Body of pancreas (tissue), 4 donors: ENCODE measurements around the gene HTT. TPM values are rescaled to one million over a fixed set of nuclear protein-coding genes. Genes with fewer than 3 reads are reported as not detected.

Experiments used
- ATAC-seq: fragments of 150-250 bp; one replicate; pipeline ENCODE4 v1.9.1; 2016
- DNase-seq, 4 donors: peaks; one replicate each; pipeline ENCODE4 v3.0.0-alpha.2; 2019
- H3K27ac ChIP-seq, 4 donors: fragments of 200-600 bp; sonication (generic); 1 replicate in 3 of 4; 2 replicates in 1 of 4; pipeline versions ENCODE4 v1.5.1 to v1.6.1; 2016 to 2019; ENCODE audit warnings: mild to moderate bottlenecking in 1 of 4, mixed read lengths in 1 of 4, moderate library complexity in 1 of 4
- H3K27me3 ChIP-seq, 2 donors: fragments of 200-600 bp; sonication (generic); one replicate each; pipeline ENCODE4 v1.6.0; 2016; ENCODE audit warnings: mild to moderate bottlenecking in 1 of 2
- H3K36me3 ChIP-seq, 2 donors: fragments of 200-600 bp; sonication (generic); replicated peaks in 1 of 2; 2 replicates each; pipeline ENCODE4 v1.5.1; 2016; ENCODE audit warnings: low read depth in 2 of 2; ENCODE audit not compliant: insufficient read depth in 1 of 2
- H3K4me1 ChIP-seq: fragments of 200-600 bp; sonication (generic); one replicate; pipeline ENCODE4 v1.6.0; 2016
- H3K4me3 ChIP-seq, 2 donors: fragments of 200-600 bp; sonication (generic); 1 replicate in 1 of 2; 2 replicates in 1 of 2; pipeline ENCODE4 v1.5.1; 2016 to 2019
- H3K9me3 ChIP-seq, 3 donors: fragments of 200-600 bp; sonication (generic); 1 replicate in 2 of 3; 2 replicates in 1 of 3; pipeline ENCODE4 v1.5.1; 2016
- POLR2A ChIP-seq, 3 donors: fragments of 450-650 bp; IDR thresholded peaks; one replicate each; pipeline ENCODE4 v1.6.1; 2016; ENCODE audit warnings: antibody characterized with exemption in 3 of 3, mild to moderate bottlenecking in 2 of 3
- WGBS, 2 donors: methylation state at CpG; one replicate each; pipeline ENCODE4 v1.1.5; 2017; 5-methylcytosine and 5-hydroxymethylcytosine counted together
- intact Hi-C: fragments of 100-400 bp; cut with DNase I; formaldehyde crosslinking; loops from one replicate; pipeline ENCODE4 v1.15.1; 2023
- total RNA-seq, 2 donors: library from RNA; depleted of rRNA; stranded (reverse); fragments of >200 nt; gene quantifications; one replicate each; pipeline ENCODE4 v1.1.0, GENCODE V29; 2016
- TF ChIP-seq, protein P1 (sequence below), 7 experiments: fragments of 450-650 bp in 4 of 7; fragments of 200-600 bp in 3 of 7; sonication (generic) in 3 of 7; IDR thresholded peaks; one replicate each; pipeline ENCODE4 v1.5.1; 2016 to 2019; ENCODE audit warnings: antibody characterized with exemption in 7 of 7

HTT gene
- total RNA-seq, 2 donors from 2014 or later, result 40.5 to 115 TPM

- WGBS, 2 donors, result 92% methylated on average over 14 of the region's 14 CpGs
- Histone ChIP-seq H3K36me3 (no peaks in the 10 kb centered on the region), H3K27ac (no peak overlapping the region), H3K4me1 (peaks cover 19% of the 10 kb centered on the region), H3K9me3 (no peaks in the 10 kb centered on the region), H3K27me3 (no peaks in the 10 kb centered on the region), H3K4me3 (no peak overlapping the region)
- ATAC-seq (no peak), DNase-seq (no peak)
- intact Hi-C loops, result no loop called here
- TF ChIP-seq POLR2A (IDR thresholded peaks at IDR 0.05), result no peak
- TF ChIP-seq, protein P1, sequence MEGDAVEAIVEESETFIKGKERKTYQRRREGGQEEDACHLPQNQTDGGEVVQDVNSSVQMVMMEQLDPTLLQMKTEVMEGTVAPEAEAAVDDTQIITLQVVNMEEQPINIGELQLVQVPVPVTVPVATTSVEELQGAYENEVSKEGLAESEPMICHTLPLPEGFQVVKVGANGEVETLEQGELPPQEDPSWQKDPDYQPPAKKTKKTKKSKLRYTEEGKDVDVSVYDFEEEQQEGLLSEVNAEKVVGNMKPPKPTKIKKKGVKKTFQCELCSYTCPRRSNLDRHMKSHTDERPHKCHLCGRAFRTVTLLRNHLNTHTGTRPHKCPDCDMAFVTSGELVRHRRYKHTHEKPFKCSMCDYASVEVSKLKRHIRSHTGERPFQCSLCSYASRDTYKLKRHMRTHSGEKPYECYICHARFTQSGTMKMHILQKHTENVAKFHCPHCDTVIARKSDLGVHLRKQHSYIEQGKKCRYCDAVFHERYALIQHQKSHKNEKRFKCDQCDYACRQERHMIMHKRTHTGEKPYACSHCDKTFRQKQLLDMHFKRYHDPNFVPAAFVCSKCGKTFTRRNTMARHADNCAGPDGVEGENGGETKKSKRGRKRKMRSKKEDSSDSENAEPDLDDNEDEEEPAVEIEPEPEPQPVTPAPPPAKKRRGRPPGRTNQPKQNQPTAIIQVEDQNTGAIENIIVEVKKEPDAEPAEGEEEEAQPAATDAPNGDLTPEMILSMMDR (IDR thresholded peaks at IDR 0.05), result no peak
Measured at GRCh38 chr4:3271131-3271530, 196.7 kb downstream of the HTT start.

DNA sequence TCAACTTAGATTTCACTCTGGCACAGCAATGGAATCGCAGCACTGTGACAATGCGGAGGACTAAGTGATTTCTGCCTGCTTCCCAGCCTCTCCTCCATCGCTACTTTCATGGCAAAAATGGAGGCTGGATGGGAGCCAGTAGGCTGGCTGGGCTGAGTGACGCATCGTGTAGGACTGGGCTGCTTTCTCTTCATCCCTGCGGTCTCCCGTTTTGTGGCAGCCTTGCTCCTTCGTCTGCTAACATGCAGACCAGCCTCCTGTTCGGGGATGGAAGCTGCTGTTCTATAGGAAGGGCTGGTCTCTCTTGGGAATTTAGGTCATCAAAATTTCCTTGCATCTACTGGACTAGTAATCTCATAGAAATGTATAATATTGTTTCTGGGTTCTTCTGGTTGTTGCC, 202.5 kb downstream of the HTT start:
- intact Hi-C loops, result no loop called here
- TF ChIP-seq, protein P1 (IDR thresholded peaks at IDR 0.05), result no peak
- TF ChIP-seq POLR2A (IDR thresholded peaks at IDR 0.05), result no peak
- Histone ChIP-seq H3K4me3 (no peak overlapping the region), H3K27me3 (no peaks in the 10 kb centered on the region), H3K4me1 (no peaks in the 10 kb centered on the region), H3K27ac (no peak overlapping the region), H3K36me3 (no peaks in the 10 kb centered on the region), H3K9me3 (no peaks in the 10 kb centered on the region)
- ATAC-seq (no peak), DNase-seq (no peak)
- WGBS, 2 donors, result 75 to 89% methylated on average over 9 of the region's 9 CpGs

DNA sequence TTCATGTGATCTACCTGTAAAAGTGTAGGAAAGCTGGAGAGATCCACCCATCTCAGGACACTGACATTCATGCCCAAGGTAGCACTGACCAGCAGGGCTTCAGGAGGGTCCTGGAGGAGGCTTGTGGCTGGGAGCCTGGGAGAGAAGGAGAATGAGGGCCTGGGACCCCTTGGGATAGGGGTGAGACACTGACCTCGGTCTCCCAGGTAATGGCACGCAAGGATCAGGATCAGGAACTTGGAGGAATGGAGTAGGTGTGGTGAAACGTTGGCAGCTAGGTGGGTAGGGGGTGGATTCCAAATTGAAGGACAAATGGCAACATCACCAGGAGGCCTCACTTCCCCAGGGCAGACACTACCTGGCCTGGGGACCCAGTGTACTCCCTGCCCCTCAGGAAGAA, 206.0 kb downstream of the HTT start:
- ATAC-seq, result no peak
- Histone ChIP-seq H3K4me3 (no peak overlapping the region), H3K4me1 (no peaks in the 10 kb centered on the region), H3K9me3 (no peaks in the 10 kb centered on the region), H3K27ac (no peak overlapping the region), H3K27me3 (no peaks in the 10 kb centered on the region), H3K36me3 (no peaks in the 10 kb centered on the region)
- no peak for DNase-seq
- 89 to 90% methylated on average over 3 of the region's 3 CpGs for WGBS, 2 donors
- intact Hi-C loops, result no loop called here
- TF ChIP-seq, protein P1 (IDR thresholded peaks at IDR 0.05), result no peak
- no peak for TF ChIP-seq POLR2A (IDR thresholded peaks at IDR 0.05)

DNA sequence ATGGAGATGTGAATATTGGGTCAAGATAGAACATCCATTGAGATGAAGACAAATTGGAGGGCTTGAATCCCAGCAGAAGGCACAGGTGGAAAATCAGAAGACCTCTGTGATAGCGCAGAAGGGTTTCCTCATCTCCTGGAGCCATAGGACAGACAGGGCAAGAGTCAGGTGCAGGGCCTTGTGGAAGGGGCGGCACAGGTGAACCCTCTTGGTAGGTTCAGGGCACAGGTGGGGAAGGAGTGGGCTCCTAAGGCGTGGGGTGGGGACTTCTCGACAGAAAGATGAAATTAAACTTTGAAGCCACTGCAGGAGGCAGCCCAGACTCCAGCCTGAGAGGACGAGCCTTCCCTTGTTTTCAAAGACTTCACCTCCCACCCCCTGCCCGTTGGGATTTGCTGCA, 209.0 kb downstream of the HTT start:
- no peaks in the 10 kb centered on the region for H3K9me3 ChIP-seq
- H3K36me3 ChIP-seq, result no peaks in the 10 kb centered on the region
- WGBS, 2 donors, result 79 to 94% methylated on average over 4 to 6 of the region's 6 CpGs
- H3K27me3 ChIP-seq, result no peaks in the 10 kb centered on the region
- TF ChIP-seq, protein P1 (IDR thresholded peaks at IDR 0.05), result no peak
- TF ChIP-seq POLR2A (IDR thresholded peaks at IDR 0.05), result no peak
- ATAC-seq (no peak), DNase-seq (no peak)
- no peak overlapping the region for H3K27ac ChIP-seq
- H3K4me1 ChIP-seq, result no peaks in the 10 kb centered on the region
- intact Hi-C loops, result no loop called here
- H3K4me3 ChIP-seq, result no peak overlapping the region

DNA sequence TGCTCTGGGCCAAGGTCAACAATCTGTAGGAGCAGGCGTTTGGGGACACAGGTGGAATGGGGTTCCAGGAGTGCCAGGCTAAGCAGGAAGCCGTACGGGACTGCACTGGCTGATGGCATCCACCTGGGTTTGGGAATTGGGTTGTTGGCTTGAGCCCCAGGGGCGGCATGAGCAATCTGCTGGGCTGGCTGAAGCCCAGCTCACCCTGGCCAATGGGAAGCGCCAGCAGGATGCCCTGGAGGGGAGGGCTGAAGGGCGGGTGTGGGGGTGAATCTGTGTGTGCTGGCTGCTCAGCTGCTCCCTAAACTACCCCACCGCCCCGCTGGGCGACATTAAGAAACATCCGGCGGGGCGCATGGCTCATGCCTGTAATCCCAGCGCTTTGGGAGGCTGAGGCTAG, 209.4 kb downstream of the HTT start:
- no peaks in the 10 kb centered on the region for H3K27me3 ChIP-seq
- no peak overlapping the region for H3K4me3 ChIP-seq
- H3K36me3 ChIP-seq, result no peaks in the 10 kb centered on the region
- TF ChIP-seq, protein P1 (IDR thresholded peaks at IDR 0.05), result no peak
- no peak for TF ChIP-seq POLR2A (IDR thresholded peaks at IDR 0.05)
- intact Hi-C loops, result no loop called here
- WGBS, 2 donors, result 71 to 96% methylated on average over 7 to 13 of the region's 13 CpGs
- H3K9me3 ChIP-seq, result no peaks in the 10 kb centered on the region
- no peak overlapping the region for H3K27ac ChIP-seq
- DNase-seq (no peak), ATAC-seq (no peak)
- no peaks in the 10 kb centered on the region for H3K4me1 ChIP-seq
